Embryonic facial prominence (tissue), 1 donor: ENCODE results near the gene FAM43A.

ENCODE experiments used
- DNase-seq: peaks from one replicate; pipeline ENCODE4 v3.0.0-alpha.2; 2016; ENCODE audit errors: extremely low spot score

Gene FAM43A

GRCh38 chr3:194675680-194676079, 10.0 kb upstream of the FAM43A start:
- DNase-seq = no peak

GRCh38 chr3:194676471-194676870, 9.2 kb upstream of the FAM43A start:
- no peak for DNase-seq

GRCh38 chr3:194680888-194681615, 4.6 kb upstream of the FAM43A start:
- DNase-seq = no peak

- no peak for DNase-seq
Observed at GRCh38 chr3:194682189-194682693, 3.4 kb upstream of the FAM43A start.

- peak; percentile 78 for DNase-seq
Observed at GRCh38 chr3:194682694-194683310, 2.9 kb upstream of the FAM43A start.

- no peak for DNase-seq
Observed at GRCh38 chr3:194683380-194683779, 2.3 kb upstream of the FAM43A start.

- no peak for DNase-seq
Observed at GRCh38 chr3:194685065-194685717, 492 bp upstream of the FAM43A start.

GRCh38 chr3:194686414-194686815, 732 bp downstream of the FAM43A start:
- no peak for DNase-seq

GRCh38 chr3:194686816-194687637, 1.3 kb downstream of the FAM43A start:
- DNase-seq = no peak

- no peak for DNase-seq
Observed at GRCh38 chr3:194687638-194688199, 2.0 kb downstream of the FAM43A start.

GRCh38 chr3:194688200-194688740, 2.6 kb downstream of the FAM43A start:
- no peak for DNase-seq

- DNase-seq = no peak
Observed at GRCh38 chr3:194688946-194689345, 3.3 kb downstream of the FAM43A start.

GRCh38 chr3:194689493-194689944, 3.8 kb downstream of the FAM43A start:
- DNase-seq = peak; percentile 80

GRCh38 chr3:194690501-194691372, 5.1 kb downstream of the FAM43A start:
- DNase-seq = no peak

GRCh38 chr3:194691481-194692283, 6.0 kb downstream of the FAM43A start:
- peak; percentile 58 for DNase-seq

GRCh38 chr3:194696702-194697101, 11.0 kb downstream of the FAM43A start:
- DNase-seq = no peak

- no peak for DNase-seq
Observed at GRCh38 chr3:194702545-194702944, 16.9 kb downstream of the FAM43A start.

- no peak for DNase-seq
Observed at GRCh38 chr3:194705227-194705626, 19.5 kb downstream of the FAM43A start.

GRCh38 chr3:194705761-194706160, 20.1 kb downstream of the FAM43A start:
- DNase-seq = no peak
